Stimulated activated CD4-positive, alpha-beta T cell treated with anti-CD3 and anti-CD28 coated beads, Interleukin-15, amount 100 ng/mL, for 48 hours (primary cell): ENCODE results near the gene NXPH3.
"Not testable (repeated sequence)": the region's sequence is repeated elsewhere in the genome, so short reads cannot be mapped to it uniquely, and the experiment has no call there.

ENCODE experiments used
- DNase-seq, 2 donors: peaks; one replicate each; pipeline ENCODE4 v3.0.0-alpha.2; 2020; ENCODE audit warnings: low read depth in 2 of 2

NXPH3 gene

GRCh38 chr17:49554694-49555494, 20.8 kb upstream of the NXPH3 start:
- no peak for DNase-seq

- DNase-seq = no peak
These were observed 20.0 kb upstream of the NXPH3 start for GRCh38 chr17:49555495-49556222.

- DNase-seq = peak; percentile 69 to 76
These were observed 19.3 kb upstream of the NXPH3 start for GRCh38 chr17:49556223-49556943.

- peak in 1 of 2 donors; percentile 24 for DNase-seq
These were observed 18.2 kb upstream of the NXPH3 start for GRCh38 chr17:49557312-49558024.

- no peak for DNase-seq
These were observed 11.0 kb upstream of the NXPH3 start for GRCh38 chr17:49564638-49565037.

- no peak for DNase-seq
These were observed 9.7 kb upstream of the NXPH3 start for GRCh38 chr17:49565948-49566491.

GRCh38 chr17:49566668-49567071, 9.0 kb upstream of the NXPH3 start:
- no peak for DNase-seq

- DNase-seq = no peak
These were observed 8.6 kb upstream of the NXPH3 start for GRCh38 chr17:49567104-49567521.

- DNase-seq = peak; percentile 74 to 82
These were observed 7.6 kb upstream of the NXPH3 start for GRCh38 chr17:49567871-49568694.

GRCh38 chr17:49568695-49569047, 7.0 kb upstream of the NXPH3 start:
- not testable (repeated sequence) for DNase-seq

GRCh38 chr17:49570540-49571242, 5.0 kb upstream of the NXPH3 start:
- no peak for DNase-seq

- DNase-seq = no peak
These were observed 4.4 kb upstream of the NXPH3 start for GRCh38 chr17:49571283-49571682.

- no peak for DNase-seq
These were observed 3.9 kb upstream of the NXPH3 start for GRCh38 chr17:49571764-49572163.

- no peak for DNase-seq
These were observed 3.4 kb upstream of the NXPH3 start for GRCh38 chr17:49572226-49572625.

- no peak for DNase-seq
These were observed 2.8 kb upstream of the NXPH3 start for GRCh38 chr17:49572806-49573420.

GRCh38 chr17:49573510-49574322, 2.0 kb upstream of the NXPH3 start:
- DNase-seq = no peak

GRCh38 chr17:49574323-49574781, 1.3 kb upstream of the NXPH3 start:
- DNase-seq = no peak

- DNase-seq = no peak
These were observed 559 bp upstream of the NXPH3 start for GRCh38 chr17:49574945-49575678.
